ENCODE data around the gene BTBD9.
"Not testable (repeated sequence)": the region's sequence is repeated elsewhere in the genome, so short reads cannot be mapped to it uniquely, and the experiment has no call there.

Gene BTBD9

GRCh38 chr6:38450717-38451116, 189.0 kb downstream of the BTBD9 start:
- H3K27me3 Mint-ChIP-seq: no peaks in the 10 kb centered on the region
- H3K4me3 Mint-ChIP-seq: no peak overlapping the region
- peaks cover 4% of the 10 kb centered on the region for H3K9me3 Mint-ChIP-seq (ENCODE audit: low read depth)
- no peak overlapping the region for H3K27ac Mint-ChIP-seq
- H3K4me1 Mint-ChIP-seq (ENCODE audit: low read depth): peaks cover 2% of the 10 kb centered on the region
- peaks cover 13% of the 10 kb centered on the region for H3K36me3 Mint-ChIP-seq

GRCh38 chr6:38445925-38446324, 193.8 kb downstream of the BTBD9 start:
- H3K9me3 Mint-ChIP-seq (ENCODE audit: low read depth): peaks cover 2% of the 10 kb centered on the region
- H3K27ac Mint-ChIP-seq: no peak overlapping the region
- H3K4me3 Mint-ChIP-seq: no peak overlapping the region
- peaks cover 11% of the 10 kb centered on the region for H3K36me3 Mint-ChIP-seq
- H3K4me1 Mint-ChIP-seq (ENCODE audit: low read depth): peaks cover 13% of the 10 kb centered on the region
- no peaks in the 10 kb centered on the region for H3K27me3 Mint-ChIP-seq

GRCh38 chr6:38445336-38445735, 194.4 kb downstream of the BTBD9 start:
- peaks cover 9% of the 10 kb centered on the region for H3K36me3 Mint-ChIP-seq
- no peak overlapping the region for H3K27ac Mint-ChIP-seq
- no peaks in the 10 kb centered on the region for H3K9me3 Mint-ChIP-seq (ENCODE audit: low read depth)
- peaks cover 13% of the 10 kb centered on the region for H3K4me1 Mint-ChIP-seq (ENCODE audit: low read depth)
- no peaks in the 10 kb centered on the region for H3K27me3 Mint-ChIP-seq
- no peak overlapping the region for H3K4me3 Mint-ChIP-seq

- H3K9me3 Mint-ChIP-seq (ENCODE audit: low read depth): no peaks in the 10 kb centered on the region
Observed at GRCh38 chr6:38443352-38444144, 196.2 kb downstream of the BTBD9 start.

GRCh38 chr6:38438097-38438496, 201.6 kb downstream of the BTBD9 start:
- H3K4me3 Mint-ChIP-seq: no peak overlapping the region
- H3K36me3 Mint-ChIP-seq: peaks cover 18% of the 10 kb centered on the region
- peaks cover 6% of the 10 kb centered on the region for H3K9me3 Mint-ChIP-seq (ENCODE audit: low read depth)
- no peaks in the 10 kb centered on the region for H3K27me3 Mint-ChIP-seq
- H3K27ac Mint-ChIP-seq: no peak overlapping the region
- peaks cover 15% of the 10 kb centered on the region for H3K4me1 Mint-ChIP-seq (ENCODE audit: low read depth)

More at GRCh38 chr6:38443352-38444144, 196.2 kb downstream of the BTBD9 start:
- peak overlapping the region; percentile 30 for H3K27ac Mint-ChIP-seq
- peaks cover 5% of the 10 kb centered on the region for H3K36me3 Mint-ChIP-seq
- no peaks in the 10 kb centered on the region for H3K27me3 Mint-ChIP-seq
- peaks cover 14% of the 10 kb centered on the region for H3K4me1 Mint-ChIP-seq (ENCODE audit: low read depth)
- no peak overlapping the region for H3K4me3 Mint-ChIP-seq

- H3K27ac Mint-ChIP-seq: no peak overlapping the region
Observed at GRCh38 chr6:38436726-38437465, 202.8 kb downstream of the BTBD9 start.

GRCh38 chr6:38435330-38435729, 204.4 kb downstream of the BTBD9 start:
- Mint-ChIP-seq H3K36me3 (peaks cover 19% of the 10 kb centered on the region), H3K4me3 (no peak overlapping the region), H3K9me3 (ENCODE audit: low read depth) (peaks cover 6% of the 10 kb centered on the region), H3K4me1 (ENCODE audit: low read depth) (peaks cover 18% of the 10 kb centered on the region), H3K27ac (no peak overlapping the region), H3K27me3 (no peaks in the 10 kb centered on the region)

More at GRCh38 chr6:38436726-38437465, 202.8 kb downstream of the BTBD9 start:
- Mint-ChIP-seq H3K4me1 (ENCODE audit: low read depth) (peaks cover 18% of the 10 kb centered on the region), H3K9me3 (ENCODE audit: low read depth) (peaks cover 6% of the 10 kb centered on the region), H3K27me3 (no peaks in the 10 kb centered on the region), H3K4me3 (no peak overlapping the region), H3K36me3 (peaks cover 19% of the 10 kb centered on the region)

- no peak overlapping the region for H3K4me3 Mint-ChIP-seq
- H3K27ac Mint-ChIP-seq: no peak overlapping the region
- H3K27me3 Mint-ChIP-seq: no peaks in the 10 kb centered on the region
- H3K36me3 Mint-ChIP-seq: peaks cover 21% of the 10 kb centered on the region
- H3K9me3 Mint-ChIP-seq (ENCODE audit: low read depth): peaks cover 6% of the 10 kb centered on the region
- peaks cover 20% of the 10 kb centered on the region for H3K4me1 Mint-ChIP-seq (ENCODE audit: low read depth)
Observed at GRCh38 chr6:38434051-38434450, 205.7 kb downstream of the BTBD9 start.

DNA sequence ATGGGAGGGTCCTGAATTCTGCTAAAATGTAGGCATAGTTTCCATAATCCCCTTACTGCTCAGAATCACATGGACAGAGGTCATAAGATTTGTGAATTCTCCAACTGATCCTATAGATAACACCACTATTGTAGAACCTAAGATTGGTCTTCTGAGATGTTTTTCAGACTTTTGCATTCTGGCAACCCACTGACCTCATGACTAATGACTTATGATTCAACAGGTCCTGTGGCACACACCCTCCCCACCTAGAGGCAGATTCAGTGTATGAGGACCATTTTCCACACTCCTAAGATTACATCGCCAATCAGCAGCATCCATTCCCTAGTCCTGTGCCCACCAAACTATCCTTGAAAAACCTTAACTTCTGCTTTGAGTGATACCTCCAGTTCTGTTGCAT, 207.2 kb downstream of the BTBD9 start:
- H3K27ac Mint-ChIP-seq: no peak overlapping the region
- H3K36me3 Mint-ChIP-seq: peaks cover 23% of the 10 kb centered on the region
- no peak overlapping the region for H3K4me3 Mint-ChIP-seq
- peaks cover 18% of the 10 kb centered on the region for H3K4me1 Mint-ChIP-seq (ENCODE audit: low read depth)
- no peaks in the 10 kb centered on the region for H3K27me3 Mint-ChIP-seq
- peaks cover 6% of the 10 kb centered on the region for H3K9me3 Mint-ChIP-seq (ENCODE audit: low read depth)

GRCh38 chr6:38432079-38432478, 207.7 kb downstream of the BTBD9 start:
- Mint-ChIP-seq H3K4me1 (ENCODE audit: low read depth) (peaks cover 18% of the 10 kb centered on the region), H3K4me3 (no peak overlapping the region), H3K9me3 (ENCODE audit: low read depth) (peaks cover 6% of the 10 kb centered on the region), H3K36me3 (peaks cover 24% of the 10 kb centered on the region), H3K27ac (no peak overlapping the region), H3K27me3 (no peaks in the 10 kb centered on the region)

DNA sequence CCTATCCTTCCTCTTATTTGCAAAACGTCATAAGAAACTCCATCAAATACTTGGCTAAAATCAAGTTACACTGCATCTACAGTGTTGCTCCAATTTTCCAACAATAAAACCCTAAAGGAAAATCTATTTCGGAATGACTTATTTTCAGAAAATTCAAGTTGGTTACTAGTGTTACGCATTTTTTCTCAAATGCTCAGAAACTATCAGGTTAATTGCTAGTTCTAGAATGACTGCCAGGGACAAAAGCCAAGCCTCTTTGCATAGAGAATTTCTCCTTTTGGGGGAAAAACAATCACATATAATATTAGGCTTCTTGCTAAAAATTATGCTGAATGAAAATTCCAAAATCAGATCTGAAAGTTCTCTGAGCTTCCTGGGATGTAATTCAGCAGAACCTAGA, 210.2 kb downstream of the BTBD9 start:
- no peak overlapping the region for H3K27ac Mint-ChIP-seq
- H3K9me3 Mint-ChIP-seq (ENCODE audit: low read depth): peaks cover 6% of the 10 kb centered on the region
- no peaks in the 10 kb centered on the region for H3K27me3 Mint-ChIP-seq
- H3K36me3 Mint-ChIP-seq: peaks cover 20% of the 10 kb centered on the region
- H3K4me3 Mint-ChIP-seq: no peak overlapping the region
- H3K4me1 Mint-ChIP-seq (ENCODE audit: low read depth): peaks cover 14% of the 10 kb centered on the region

DNA sequence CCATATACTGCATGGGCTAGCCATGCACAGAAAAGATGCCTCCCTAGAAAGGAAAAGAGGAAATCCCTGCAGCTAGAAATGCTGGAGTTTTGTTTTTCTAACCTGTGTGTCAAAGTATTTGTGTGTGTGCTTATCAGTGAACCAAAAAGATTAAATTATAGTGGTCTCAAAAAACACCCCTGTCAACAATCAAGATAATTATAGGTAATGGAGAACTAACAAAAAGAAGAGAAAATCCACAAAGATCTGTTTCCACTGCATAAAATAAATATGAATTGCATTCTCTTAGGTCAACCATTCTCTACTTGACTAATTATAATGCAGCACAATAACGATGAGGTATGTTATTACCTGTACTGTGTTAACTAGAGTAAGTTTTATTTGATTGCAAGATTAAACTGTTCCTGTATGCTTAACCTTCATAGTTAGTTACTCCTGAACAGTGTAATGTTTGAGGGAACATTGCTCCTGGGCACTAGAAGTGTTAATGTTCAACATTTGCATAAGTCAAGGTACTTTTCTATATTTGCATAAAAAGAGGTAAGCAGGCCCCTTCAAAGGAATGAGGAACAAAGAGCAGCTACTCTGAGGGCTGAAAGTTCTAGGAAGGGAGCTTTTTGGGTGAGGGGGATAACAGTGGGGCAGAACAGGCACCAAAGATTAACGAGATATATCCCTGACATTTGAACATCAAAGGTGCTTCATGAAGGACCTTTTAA, 212.1 kb downstream of the BTBD9 start:
- no peaks in the 10 kb centered on the region for H3K27me3 Mint-ChIP-seq
- H3K36me3 Mint-ChIP-seq: peaks cover 9% of the 10 kb centered on the region
- H3K27ac Mint-ChIP-seq: no peak overlapping the region

DNA sequence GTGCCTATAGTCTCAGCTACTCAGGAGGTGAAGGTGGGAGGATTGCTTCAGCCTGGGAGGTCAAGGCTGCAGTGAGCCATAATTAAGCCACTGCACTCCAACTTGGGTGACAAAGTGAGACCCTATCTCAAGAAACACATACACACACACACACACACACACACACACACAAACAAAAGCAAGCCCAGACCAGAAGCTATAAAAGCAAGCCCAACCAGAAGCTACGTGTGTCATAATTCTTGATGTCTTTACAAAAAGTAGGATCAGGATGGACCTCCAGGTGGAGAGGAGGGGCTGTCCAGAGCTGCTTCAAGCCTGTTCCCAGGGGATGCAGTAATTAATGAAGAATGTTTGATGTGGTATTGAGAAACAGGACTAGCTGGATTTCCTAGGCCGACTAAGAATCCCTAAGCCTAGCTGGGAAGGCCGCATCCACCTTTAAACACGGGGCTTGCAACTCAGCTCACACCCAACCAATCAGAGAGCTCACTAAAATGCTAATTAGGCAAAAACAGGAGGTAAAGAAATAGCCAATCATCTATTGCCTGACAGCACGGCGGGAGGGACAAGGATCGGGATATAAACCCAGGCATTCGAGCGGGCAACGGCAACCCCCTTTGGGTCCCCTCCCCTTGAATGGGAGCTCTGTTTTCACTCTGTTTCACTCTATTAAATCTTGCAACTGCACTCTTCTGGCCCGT, 213.8 kb downstream of the BTBD9 start:
- H3K4me1 Mint-ChIP-seq (ENCODE audit: low read depth); H3K4me3 Mint-ChIP-seq: not testable (repeated sequence)

More for the DNA sequence above, 212.1 kb downstream of the BTBD9 start:
- no peak overlapping the region for H3K4me3 Mint-ChIP-seq
- H3K9me3 Mint-ChIP-seq (ENCODE audit: low read depth): no peaks in the 10 kb centered on the region
- H3K4me1 Mint-ChIP-seq (ENCODE audit: low read depth): peaks cover 5% of the 10 kb centered on the region

DNA sequence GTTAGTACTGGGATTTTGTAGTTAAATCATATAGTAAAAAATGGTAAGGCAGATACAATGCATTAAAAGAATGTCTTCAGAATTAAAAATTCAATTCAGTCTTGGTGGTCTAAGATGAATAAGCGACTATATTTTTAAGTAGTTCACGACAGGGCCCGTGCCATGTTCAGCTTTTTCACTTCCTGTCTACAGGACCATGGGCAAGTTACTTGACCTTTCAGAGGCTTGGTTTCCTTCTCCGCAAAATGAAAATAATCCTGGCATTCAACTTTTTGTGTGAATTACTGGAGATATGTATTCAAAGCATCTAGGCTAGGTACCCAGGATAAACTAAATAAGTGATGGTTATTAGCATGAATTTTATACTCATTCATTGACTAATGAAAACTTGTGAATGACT, 216.0 kb downstream of the BTBD9 start:
- Mint-ChIP-seq H3K4me1 (ENCODE audit: low read depth) (no peaks in the 10 kb centered on the region), H3K36me3 (peaks cover 7% of the 10 kb centered on the region), H3K4me3 (no peak overlapping the region), H3K27ac (no peak overlapping the region), H3K9me3 (ENCODE audit: low read depth) (no peaks in the 10 kb centered on the region), H3K27me3 (no peaks in the 10 kb centered on the region)

More for the DNA sequence above, 213.8 kb downstream of the BTBD9 start:
- H3K27ac Mint-ChIP-seq; H3K9me3 Mint-ChIP-seq (ENCODE audit: low read depth); H3K36me3 Mint-ChIP-seq; H3K27me3 Mint-ChIP-seq: not testable (repeated sequence)

Measured in activated naive CD8-positive, alpha-beta T cell (primary cell).